Activated effector memory CD4-positive, alpha-beta T cell treated with anti-CD3 and anti-CD28 coated beads, Interleukin-2, amount 50 U/mL, for 16 hours (primary cell): ENCODE measurements around the gene PPP1R18.
A peak's percentile ranks its signal among the peaks of the same experiment; 100 is the strongest.
"Not testable (repeated sequence)": the region's sequence is repeated elsewhere in the genome, so short reads cannot be mapped to it uniquely, and the experiment has no call there.

ENCODE experiments used
- DNase-seq: peaks from one replicate; pipeline ENCODE4 v3.0.0-alpha.2; 2020

Gene PPP1R18

DNA sequence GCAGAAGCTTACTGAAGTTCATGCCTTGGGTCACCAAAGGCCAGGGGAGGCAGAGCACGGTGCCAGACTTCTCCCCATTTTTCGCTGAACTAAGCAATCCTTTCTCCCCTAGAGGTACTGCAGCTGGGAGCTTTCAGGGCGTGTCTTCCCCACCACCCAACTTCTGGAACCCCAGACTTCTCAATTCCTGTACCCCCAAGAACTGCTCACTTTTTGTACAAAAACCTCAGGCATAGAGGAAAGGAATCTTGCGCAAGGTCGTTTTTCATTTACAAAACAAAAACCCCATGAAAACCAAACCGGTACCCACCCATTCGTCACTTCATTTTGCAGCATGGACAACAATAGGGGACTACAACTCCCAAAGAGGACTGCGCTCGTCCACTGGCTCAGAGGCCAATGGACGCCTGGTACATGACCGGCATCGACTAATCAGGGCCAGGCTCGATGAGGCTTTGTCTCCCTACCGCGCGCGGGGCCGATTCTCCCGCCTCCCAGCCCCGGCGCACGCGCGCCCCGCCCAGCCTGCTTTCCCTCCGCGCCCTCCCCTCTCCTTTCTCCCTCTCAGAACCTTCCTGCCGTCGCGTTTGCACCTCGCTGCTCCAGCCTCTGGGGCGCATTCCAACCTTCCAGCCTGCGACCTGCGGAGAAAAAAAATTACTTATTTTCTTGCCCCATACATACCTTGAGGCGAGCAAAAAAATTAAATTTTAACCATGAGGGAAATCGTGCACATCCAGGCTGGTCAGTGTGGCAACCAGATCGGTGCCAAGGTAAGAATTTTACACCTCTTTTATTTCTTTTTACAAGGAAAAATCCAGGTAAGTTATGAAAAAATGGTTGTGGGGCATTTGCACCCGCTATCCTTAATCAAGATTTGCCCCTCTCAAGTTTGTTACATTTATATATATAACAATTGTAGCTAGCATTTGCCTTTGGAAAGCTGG is 33.6 kb upstream of the PPP1R18 start, which contains the start of gene TUBB:
TSS of gene TUBB (plus strand) at position 562 of the 947 bp plus-strand sequence. CDS start at position 717, 155 bp downstream.
- DNase-seq: peak; percentile 98

DNA sequence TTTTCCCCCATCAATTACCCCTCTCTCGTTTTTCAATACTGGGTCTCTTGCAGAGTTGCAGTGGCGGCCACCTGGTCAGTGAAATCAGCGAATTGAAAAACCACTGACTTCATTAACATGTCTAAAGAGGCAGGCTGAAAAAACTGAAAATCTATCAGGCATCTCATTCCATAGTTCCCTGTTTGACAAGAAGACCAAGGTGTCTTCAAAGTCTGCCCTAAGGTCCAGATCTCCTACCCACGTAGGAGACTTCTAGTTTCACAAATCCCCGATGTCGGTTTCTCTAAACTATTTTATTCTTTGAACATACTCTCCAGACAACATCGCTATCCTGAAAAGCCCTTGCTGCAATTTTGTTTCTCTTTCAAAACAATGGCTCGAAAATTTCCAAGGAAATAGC is 32.9 kb upstream of the PPP1R18 start:
- DNase-seq: no peak

DNA sequence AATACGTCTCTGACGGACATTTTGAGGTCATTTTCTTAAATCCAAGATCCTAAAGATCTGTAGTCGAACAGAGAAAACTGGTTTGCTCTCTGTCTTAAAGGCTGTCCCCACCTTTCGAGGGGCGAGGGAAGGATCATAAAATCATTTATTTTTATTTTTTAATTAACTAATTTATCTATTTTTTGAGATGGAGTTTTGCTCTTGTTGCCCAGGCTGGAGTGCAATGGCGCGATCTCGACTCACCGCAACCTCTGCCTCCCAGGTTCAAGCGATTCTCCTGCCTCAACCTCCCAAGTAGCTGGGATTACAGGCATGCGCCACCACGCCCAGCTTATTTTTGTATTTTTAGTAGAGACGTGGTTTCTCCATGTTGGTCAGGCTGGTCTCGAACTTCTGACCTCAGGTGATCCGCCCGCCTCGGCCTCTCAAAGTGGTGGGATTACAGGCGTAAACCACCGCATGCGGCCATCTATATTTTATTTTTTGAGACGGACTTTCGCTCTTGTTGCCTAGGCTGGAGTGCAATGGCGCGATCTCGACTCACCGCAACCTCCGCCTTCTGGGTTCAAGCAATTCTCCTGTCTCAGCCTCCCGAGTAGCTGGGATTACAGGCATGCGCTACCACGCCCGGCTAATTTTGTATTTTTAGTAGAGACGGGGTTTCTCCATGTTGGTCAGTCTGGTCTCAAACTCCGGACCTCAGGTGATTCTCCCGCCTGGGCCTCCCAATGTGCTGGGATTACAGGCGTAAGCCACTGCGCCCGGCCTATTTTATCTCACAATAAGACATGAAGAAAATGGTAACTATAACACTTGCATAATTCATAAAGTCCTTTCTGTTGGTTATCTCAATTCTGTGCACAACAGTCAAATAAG is 31.6 kb upstream of the PPP1R18 start:
- DNase-seq: not testable (repeated sequence)

DNA sequence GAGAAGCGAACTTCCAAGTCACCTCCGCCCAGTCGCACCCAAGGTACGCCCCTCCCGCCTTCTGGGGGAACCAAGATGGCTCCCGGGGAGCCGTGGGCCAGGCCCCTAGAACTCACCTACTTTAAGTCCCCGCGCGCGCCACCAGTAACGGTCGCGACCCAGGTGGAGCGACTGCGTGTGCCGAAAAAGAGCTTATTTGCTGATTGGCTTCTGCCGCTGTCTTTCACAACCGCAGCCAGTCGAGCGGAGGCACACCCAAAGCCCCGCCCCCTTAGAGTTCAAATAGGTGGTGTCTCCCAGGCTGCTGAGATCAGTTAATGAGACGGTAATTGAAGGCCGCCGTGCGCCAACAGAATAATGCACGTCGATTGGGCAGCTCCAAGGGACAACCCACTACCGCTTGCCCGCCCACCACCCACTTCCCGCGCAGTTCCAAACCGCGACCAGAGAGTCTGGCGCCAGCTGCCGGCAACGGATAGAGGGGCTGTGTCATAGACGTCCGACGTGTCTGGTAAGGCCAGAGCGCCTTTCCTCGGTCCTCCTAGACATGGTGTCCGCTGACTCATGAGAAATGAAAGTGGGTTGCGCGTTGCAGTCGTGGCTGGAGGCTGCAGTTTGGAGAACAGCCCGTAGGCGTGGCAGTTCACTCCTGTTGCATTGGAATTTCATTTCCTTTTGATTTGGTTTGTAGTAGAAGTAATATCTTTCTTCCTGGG is 30.8 kb upstream of the PPP1R18 start, which contains the start of gene MDC1:
TSS of gene MDC1 (minus strand) at position 153 of the 716 bp plus-strand sequence. CDS start 2,106 bp downstream, outside the sequence.
- DNase-seq: peak; percentile 100

DNA sequence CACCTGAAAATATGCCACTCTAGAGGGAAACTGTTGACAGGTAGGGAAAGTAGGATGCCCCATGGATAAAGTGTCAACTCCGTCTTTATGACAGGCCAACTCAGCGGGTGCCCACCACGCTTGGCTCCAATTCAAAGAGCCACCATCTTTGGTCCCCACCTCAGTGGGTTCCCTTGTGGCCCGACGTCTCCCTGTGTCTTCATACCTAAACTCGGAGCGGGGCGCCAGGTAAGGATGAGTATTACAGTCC is 30.4 kb upstream of the PPP1R18 start:
- DNase-seq: no peak

DNA sequence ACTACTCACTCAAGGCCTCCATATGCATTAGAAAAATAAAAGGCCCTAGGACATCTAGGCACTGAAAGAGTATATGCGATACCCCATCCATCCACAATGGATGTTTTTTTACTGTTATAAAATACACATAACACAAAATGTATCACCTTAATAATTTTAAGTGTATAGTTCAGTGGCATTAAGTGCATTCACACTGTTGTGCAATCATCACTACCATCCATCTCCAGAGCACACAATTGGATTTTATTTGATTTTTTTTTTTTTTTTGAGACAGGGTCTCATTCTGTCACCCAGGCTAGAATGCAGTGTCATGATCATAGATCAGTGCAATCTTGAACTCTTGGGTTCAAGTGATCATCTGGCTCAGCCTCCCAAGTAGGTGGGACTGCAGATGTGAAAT is 27.8 kb upstream of the PPP1R18 start:
- DNase-seq: no peak

DNA sequence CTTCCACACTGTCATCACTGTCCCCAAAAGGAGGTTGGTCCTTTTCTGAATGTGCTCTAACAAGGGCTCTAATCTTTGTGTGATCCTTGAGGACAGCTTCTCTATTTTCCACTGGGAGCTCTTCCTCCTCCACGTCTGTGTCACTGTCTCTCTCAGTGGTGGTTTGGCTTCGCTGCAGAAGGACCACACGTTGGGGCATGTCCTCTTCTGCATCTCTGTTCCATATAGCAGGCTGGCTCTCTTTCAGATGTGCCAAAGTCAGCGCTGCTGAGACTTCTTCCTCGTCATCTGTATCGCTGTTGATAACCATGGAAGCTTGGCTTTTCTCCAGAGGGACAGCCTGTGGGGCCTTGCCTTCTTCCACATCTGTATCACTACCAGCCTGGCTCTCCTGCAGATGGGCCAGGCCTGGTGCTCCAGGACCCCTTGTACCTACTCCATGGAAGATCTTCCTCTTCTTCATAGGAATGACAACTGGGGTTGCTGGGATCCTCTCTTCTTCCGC is 26.0 kb upstream of the PPP1R18 start:
- DNase-seq: no peak

DNA sequence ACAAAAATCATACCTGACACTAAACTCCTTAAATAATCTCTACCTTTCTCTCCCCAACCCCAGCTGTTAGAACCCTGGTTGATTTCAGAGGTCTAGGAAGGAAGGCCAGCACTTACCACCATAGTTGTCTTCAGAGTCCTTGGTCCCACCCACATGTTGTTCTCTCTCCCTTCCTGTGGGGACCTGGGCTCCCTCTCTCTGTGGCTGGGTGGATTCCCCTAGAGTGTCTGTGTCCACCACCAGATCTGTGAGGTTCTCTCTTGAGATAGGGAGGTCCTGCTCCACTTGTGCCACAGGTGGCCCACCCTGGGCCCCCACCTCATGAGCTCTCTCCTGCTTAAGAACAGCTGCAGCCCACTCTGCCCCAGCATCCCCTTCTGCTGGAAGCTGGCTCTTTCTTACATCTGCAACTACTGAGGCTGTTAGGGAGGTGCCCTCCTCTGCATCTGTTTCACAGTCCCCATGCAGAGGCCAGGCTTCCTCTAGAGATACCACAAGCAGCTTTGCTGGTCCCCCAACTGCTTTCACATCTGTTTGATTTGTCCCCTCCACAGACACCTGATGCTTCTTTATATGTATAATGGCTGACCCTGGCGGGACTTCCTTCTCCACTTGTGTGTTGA is 25.4 kb upstream of the PPP1R18 start:
- no peak for DNase-seq

DNA sequence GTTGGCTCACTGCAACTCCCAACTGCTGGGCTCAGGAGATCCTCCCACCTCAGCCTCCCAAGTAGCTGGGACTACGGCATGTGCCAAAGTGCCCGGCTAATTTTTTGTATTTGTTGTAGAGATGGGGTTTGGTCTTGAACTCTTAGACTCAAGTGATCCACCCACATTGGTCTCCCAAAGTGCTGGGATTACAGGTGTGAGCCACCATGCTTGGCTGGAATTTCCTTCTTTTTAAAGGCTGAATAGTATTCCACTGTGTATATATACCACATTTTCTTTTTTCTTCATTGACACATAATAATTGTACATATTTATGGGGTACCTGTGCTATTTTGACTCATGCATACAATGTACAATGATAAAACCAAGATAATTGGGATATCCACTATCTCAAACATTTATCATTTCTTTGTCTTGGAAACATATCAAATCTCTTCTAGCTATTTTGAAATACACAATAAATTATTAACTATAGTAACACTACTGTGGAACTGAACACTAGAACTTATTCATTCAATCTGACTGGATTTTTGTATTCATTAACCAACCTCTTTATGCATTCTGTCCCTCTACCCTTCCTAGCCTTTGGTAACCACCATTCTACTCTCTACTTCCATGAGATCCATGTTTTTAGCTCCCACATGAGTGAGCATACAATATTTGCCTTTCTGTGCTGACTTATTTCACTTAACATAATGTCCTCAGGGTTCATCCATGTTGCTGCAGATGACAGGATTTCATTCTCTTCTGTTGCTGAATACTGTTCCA is 22.8 kb upstream of the PPP1R18 start:
- DNase-seq: peak; percentile 8

DNA sequence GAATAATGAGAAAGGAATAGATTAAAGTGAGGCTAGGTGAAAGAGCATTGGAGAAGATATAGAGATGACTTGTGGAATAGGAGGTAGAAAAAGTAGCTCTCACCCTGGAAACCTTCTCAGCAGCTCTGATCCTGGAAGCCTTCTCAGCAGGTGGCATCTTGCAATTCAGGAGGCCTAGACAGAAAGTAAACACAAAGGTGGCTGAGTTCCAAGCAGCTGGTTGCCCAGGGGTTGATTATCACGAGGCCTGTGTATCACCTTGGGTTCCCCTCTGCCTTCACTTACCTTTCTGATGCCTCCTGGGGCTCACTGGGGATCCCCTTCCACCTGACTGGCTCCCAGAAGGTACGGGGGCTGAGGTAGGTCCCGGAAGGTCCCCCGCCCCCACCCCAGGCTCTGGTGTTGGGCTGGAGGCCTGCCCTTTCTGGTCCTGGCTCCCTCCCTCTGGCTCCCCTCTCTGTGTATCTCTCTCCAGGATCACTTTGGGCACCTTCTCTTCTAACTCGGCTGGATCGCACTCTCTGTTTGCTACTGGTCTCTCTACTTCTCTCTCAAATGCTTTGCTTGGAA is 20.9 kb upstream of the PPP1R18 start:
- DNase-seq: no peak

DNA sequence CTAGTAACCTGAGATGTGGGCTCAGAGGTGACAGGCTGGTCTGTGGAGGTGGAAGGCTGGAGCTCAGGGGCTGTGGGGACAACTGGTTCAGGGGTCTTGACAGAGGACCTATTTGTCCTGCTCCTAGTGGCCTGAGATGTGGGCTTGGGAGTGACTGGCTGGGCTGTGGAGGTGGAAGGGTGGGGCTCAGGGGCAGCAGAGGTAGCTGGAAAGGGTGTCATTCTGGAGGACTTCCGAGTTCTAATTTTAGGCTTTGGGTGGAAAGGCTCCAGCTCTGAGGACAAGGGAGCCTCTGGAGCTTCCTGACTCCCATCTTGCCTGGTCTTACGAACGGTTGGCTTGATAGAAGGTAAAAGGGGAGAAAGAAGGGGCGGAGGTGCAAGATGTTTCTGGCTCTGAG is 19.2 kb upstream of the PPP1R18 start:
- DNase-seq: peak; percentile 38

DNA sequence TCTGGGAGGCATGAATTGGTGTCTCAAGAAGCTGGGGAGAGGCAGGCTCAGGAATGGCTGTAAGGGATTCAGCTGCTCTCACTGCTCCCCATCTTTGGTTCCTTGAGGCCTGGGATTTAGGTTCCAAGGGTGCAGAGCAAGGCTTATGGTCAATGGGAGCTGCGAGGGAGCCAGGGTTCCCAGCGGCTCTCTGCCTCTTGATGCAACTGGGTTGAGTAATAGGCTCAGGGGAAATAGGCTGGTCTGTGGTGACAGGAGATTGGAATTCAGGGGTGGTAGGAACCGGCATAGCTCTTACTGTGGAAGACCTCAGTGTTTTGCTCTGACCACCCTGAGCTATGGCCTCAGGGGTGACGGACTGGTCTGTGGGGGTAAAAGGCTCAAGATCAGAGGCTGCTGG is 17.4 kb upstream of the PPP1R18 start:
- DNase-seq: peak; percentile 37

DNA sequence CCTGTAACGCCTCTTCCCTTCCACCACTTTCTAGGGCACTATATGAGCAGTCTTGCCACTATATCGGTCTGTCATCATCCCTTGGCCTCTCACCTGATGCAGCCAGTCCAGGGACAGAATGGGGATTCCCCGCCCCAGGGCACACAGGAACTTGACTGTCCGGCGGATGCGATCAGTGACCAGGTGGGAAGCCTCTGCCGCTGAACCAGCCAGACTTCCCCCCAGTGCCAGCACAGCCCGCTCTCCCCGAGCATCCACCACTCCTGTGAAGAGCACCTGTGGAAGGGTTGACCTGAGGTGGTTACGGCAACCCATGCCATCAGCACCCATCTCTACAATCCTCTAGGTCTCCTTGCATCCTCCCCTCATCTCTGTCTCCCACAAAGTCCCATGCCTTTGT is 16.6 kb upstream of the PPP1R18 start:
- no peak for DNase-seq

DNA sequence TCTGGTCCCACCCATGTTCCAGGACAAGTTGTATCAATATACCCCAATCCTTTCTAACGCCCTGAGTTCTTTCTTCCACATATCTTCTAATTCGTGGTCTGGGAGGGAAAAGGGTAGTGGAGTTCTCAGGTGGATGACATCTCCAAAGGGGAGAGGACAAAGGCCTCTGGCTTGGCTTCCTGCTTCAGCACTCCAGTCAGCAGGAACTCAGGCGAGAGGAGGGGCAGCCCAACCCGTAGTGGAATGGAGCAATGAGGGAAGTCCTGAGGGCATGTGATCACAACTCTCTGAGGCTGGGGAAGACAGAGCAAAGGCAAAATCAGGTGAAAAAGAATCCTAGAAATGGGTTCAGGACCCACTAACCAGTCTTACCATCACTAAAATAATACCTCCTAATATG is 13.9 kb upstream of the PPP1R18 start:
- no peak for DNase-seq

DNA sequence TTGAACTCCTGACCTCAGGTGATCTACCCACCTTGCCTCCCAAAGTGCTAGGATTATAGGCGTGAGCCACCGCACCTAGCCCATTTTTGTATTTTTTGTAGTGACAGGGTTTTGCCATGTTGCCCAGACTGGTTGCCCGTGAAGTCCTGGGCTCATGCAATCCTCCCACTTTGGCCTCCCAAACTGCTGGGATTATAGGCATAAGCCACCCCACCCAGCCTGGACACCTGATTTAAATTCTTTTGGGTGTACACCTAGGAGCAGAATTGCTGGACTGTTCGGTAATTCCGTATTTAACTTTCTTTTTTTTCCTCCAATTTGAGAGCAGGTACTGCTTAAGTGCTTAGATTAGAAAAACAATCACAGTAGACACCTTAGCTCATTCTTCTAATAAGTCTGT is 10.0 kb upstream of the PPP1R18 start:
- DNase-seq: no peak

DNA sequence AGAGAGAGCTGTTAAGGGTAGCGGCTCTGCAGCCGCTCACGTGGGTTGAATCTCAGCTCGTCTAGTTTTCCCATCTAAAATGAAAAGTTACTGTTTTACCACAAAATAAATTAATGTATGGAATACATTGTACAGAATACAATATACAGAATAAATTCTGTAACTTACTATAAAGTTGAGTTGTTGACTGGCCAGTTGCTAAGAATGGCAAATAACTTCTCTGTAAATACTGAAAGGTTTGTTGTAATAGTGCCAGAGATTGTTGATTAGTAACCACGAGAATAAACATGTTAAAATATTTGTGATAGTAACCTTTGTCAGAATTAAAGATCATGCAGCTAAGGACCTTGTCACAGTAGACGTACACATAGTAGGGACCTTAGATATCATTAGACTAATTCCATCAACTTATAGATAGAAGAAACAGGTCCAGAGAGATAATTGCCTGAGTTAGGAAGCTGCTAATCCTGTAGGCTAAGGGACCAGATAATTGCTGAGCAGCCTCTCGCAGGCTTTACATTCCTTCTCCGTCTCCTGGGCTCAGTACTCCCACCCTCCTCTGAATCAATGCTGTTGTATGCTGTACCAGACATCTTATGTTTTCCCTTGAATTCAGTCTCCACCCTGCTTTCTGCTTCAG is 4.9 kb upstream of the PPP1R18 start:
- DNase-seq: peak; percentile 17

DNA sequence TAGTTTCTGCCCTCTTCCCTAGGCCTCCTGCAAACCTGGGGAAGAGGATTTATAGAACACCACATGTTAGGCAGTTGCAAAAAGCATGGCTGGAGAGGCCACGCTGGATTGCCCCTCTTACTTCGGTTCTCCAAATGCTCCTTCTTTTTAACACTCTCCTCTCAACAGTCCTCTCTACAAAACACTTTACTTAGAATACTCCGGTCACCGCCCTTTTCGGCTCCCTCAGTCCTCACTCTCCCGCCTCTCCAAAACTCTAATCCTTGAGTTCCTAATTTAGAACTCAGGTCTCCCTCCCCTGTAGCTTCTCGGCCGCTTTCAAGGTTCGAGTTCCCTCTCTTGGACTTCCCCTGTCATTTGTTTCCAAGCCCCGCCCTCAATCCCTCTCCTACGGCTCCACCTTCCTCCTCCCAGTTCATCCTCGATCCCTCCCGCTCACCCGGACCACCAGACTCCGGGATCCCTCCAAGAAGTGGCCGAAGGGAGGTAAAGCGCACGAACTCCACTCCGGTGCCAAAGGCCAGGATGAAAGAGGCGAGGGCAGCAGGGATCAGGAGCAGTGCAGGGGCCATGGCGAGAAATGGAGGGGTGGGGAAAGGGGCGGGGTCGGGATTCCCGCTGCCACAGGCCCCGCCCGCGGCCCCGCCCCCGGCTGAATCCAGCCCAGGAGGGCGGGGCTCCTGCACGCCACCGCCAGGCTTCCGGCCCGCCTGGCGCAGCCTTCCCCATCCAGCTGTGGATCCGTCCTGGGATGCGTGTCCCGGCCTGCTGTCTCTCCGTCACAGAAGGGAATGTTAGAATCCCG is 4.2 kb upstream of the PPP1R18 start, which contains the start of gene NRM:
TSS of gene NRM (minus strand) at position 582 of the 805 bp plus-strand sequence. CDS start at position 572, 10 bp downstream.
- DNase-seq: peak; percentile 91

DNA sequence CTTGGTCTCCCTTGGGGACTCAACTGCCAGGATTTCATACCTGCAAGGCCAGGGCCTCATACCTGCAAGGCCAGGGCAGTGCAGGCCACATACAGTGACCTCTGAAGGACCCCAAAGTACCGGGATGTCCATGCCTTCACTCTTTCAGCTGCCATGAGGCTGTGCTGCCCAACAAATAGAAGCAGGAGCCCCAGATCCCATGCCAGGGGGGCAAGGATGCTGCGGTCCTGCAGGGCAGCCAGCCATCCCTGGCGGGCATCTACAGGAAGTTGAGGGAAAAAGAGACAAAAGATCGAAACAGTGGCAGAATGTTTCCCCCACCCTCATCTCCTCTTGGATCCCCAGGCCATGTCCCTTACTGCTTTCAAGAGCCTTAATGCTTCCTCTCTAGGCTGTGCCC is 3.5 kb upstream of the PPP1R18 start:
- DNase-seq: no peak

DNA sequence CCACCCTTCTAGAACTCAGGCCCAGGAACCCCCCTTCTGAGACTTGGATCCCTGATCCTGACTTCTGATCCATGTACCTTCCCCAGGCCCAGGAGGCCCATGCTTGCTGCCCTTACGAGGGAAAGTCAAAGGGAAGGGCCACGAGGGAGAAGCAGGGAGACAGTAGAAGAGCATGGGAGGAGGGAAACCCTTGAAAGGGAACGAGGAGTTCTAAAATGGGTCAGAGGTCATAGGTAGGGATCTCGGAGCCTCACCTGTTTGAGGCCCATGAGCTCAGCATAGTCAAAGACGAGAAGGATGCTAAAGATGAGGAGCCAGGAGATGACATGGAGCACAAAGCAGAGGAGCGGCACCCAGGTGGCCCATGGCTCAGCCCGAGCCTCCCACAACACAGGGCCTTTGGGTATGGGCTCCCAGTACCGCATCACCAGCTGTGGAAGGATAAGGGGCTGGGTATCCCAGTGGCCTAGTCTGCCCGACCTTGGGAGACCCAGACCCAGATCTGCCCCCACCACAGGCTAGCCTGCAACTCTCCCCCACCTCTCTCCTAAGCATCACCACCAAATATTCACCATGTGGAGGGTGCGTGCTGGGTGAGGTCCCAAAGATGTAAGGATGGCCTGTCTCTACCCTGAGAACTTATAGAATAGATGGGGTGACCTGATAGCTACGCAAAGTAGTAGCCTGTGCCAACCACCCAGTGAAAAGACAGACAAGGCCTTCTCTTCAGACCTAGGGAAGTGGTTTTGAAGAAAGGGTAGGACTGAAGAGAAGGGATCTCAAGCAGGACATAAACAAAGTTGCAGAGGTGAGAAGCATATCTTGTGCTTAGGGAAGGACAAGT is 2.8 kb upstream of the PPP1R18 start:
- DNase-seq: no peak
